ENCODE measurements around the gene ST6GAL1. TPM values are rescaled to one million over a fixed set of nuclear protein-coding genes. Genes with fewer than 3 reads are reported as not detected.

ST6GAL1 gene
- total RNA-seq, 6 donors from 2014 or later: 72.6 to 141 (median 93.3) TPM

- DNase-seq: no peak
- H3K4me1 ChIP-seq: peaks cover 18 to 46% (median 26%) of the 10 kb centered on the region in 4 donors
- TF ChIP-seq EP300 (IDR thresholded peaks at IDR 0.05) (no peak), POLR2AphosphoS5 (IDR thresholded peaks at IDR 0.05) (no peak), CTCF (IDR thresholded peaks at IDR 0.05) (no peak), POLR2A (IDR thresholded peaks at IDR 0.05) (no peak)
- no peaks in the 10 kb centered on the region for H3K27me3 ChIP-seq
- H3K9me3 ChIP-seq: no peaks in the 10 kb centered on the region
- no peak overlapping the region for H3K27ac ChIP-seq
- no peak overlapping the region for H3K4me3 ChIP-seq
- WGBS, 2 donors: 85 to 92% methylated on average over 5 of the region's 5 CpGs
- H3K36me3 ChIP-seq: no peaks in the 10 kb centered on the region
- no peak for ATAC-seq (ENCODE audit: low FRiP score in 2 of 2)
Measured at GRCh38 chr3:186929186-186929585, 1.1 kb upstream of the ST6GAL1 start.

GRCh38 chr3:186929685-186930084 lies 641 bp upstream of the ST6GAL1 start:
- H3K27ac ChIP-seq: peak overlapping the region in 3 of 4 donors; percentile 78 to 91 (median 84)
- H3K4me3 ChIP-seq: peak overlapping the region; percentile 78 to 100 (median 96)
- no peaks in the 10 kb centered on the region for H3K27me3 ChIP-seq
- DNase-seq (no peak), ATAC-seq (ENCODE audit: low FRiP score in 2 of 2) (no peak)
- peaks cover 0 to 4% (median 0%) of the 10 kb centered on the region in 4 donors for H3K36me3 ChIP-seq
- no peak for TF ChIP-seq POLR2A (IDR thresholded peaks at IDR 0.05)
- TF ChIP-seq CTCF (IDR thresholded peaks at IDR 0.05): no peak
- TF ChIP-seq POLR2AphosphoS5 (IDR thresholded peaks at IDR 0.05): no peak
- TF ChIP-seq EP300 (IDR thresholded peaks at IDR 0.05): no peak
- 80 to 88% methylated on average over 10 to 12 of the region's 12 CpGs for WGBS, 2 donors
- H3K4me1 ChIP-seq: peaks cover 21 to 49% (median 28%) of the 10 kb centered on the region in 4 donors
- H3K9me3 ChIP-seq: no peaks in the 10 kb centered on the region

GRCh38 chr3:186930641-186931531 lies 560 bp downstream of the ST6GAL1 start:
- H3K9me3 ChIP-seq: no peaks in the 10 kb centered on the region
- DNase-seq (peak; percentile 78 to 92), ATAC-seq (ENCODE audit: low FRiP score in 2 of 2) (peak; percentile 82 to 91)
- peak overlapping the region; percentile 78 to 100 (median 96) for H3K4me3 ChIP-seq
- no peaks in the 10 kb centered on the region for H3K27me3 ChIP-seq
- H3K27ac ChIP-seq: peak overlapping the region; percentile 78 to 91 (median 86)
- peaks cover 21 to 49% (median 28%) of the 10 kb centered on the region in 4 donors for H3K4me1 ChIP-seq
- peaks cover 0 to 14% (median 1%) of the 10 kb centered on the region in 4 donors for H3K36me3 ChIP-seq
- WGBS, 2 donors: 0 to 1% methylated on average over 36 to 37 of the region's 76 CpGs
- TF ChIP-seq CTCF (IDR thresholded peaks at IDR 0.05) (peak in 2 of 6 experiments; percentile 16 to 20), POLR2A (IDR thresholded peaks at IDR 0.05) (peak in 1 of 4 donors; percentile 31), POLR2AphosphoS5 (IDR thresholded peaks at IDR 0.05) (peak in 1 of 2 donors; percentile 35), EP300 (IDR thresholded peaks at IDR 0.05) (no peak)

- peak; percentile 78 to 84 for DNase-seq
- Histone ChIP-seq H3K9me3 (no peaks in the 10 kb centered on the region), H3K27me3 (no peaks in the 10 kb centered on the region), H3K36me3 (peaks cover 0 to 14% (median 1%) of the 10 kb centered on the region in 4 donors), H3K4me3 (peak overlapping the region; percentile 78 to 100 (median 96)), H3K27ac (peak overlapping the region; percentile 78 to 91 (median 86)), H3K4me1 (peaks cover 21 to 49% (median 28%) of the 10 kb centered on the region in 4 donors)
- 1 to 2% methylated on average over 24 to 32 of the region's 32 CpGs for WGBS, 2 donors
- ATAC-seq (ENCODE audit: low FRiP score in 2 of 2): peak; percentile 42 to 62
- TF ChIP-seq EP300 (IDR thresholded peaks at IDR 0.05): no peak
- TF ChIP-seq POLR2A (IDR thresholded peaks at IDR 0.05): peak in 1 of 4 donors; percentile 1
- TF ChIP-seq POLR2AphosphoS5 (IDR thresholded peaks at IDR 0.05): peak in 1 of 2 donors; percentile 19
- TF ChIP-seq CTCF (IDR thresholded peaks at IDR 0.05): no peak
Measured at GRCh38 chr3:186931532-186932280, 1.4 kb downstream of the ST6GAL1 start.

All from upper lobe of left lung (tissue), 6 donors.